Neural cell (in vitro differentiated cells): Measurements from ENCODE around the gene KRTAP10-6.

ENCODE experiments used
- EP300 ChIP-seq: fragments of 450-650 bp; conservative IDR thresholded peaks from 2 replicates; pipeline ENCODE4 v1.6.1; 2014; ENCODE audit warnings: antibody characterized with exemption, mild to moderate bottlenecking, moderate library complexity; ENCODE audit not compliant: poor library complexity, severe bottlenecking
- EZH2 ChIP-seq: fragments of 200-600, 300-800 bp; shearing (Covaris generic), sonication (generic); IDR thresholded peaks from 2 replicates; pipeline ENCODE4 v1.6.1; 2014; ENCODE audit warnings: antibody characterized with exemption, low read length, borderline replicate concordance, mild to moderate bottlenecking; ENCODE audit not compliant: insufficient read depth, poor library complexity, severe bottlenecking
- MXI1 ChIP-seq: fragments of 450-650 bp; conservative IDR thresholded peaks from 2 replicates; pipeline ENCODE4 v1.6.1; 2014; ENCODE audit warnings: antibody characterized with exemption, mild to moderate bottlenecking; ENCODE audit not compliant: poor library complexity, severe bottlenecking
- POLR2AphosphoS5 ChIP-seq: IDR thresholded peaks from 2 replicates; pipeline ENCODE4 v1.6.1; 2012
- RAD21 ChIP-seq: fragments of 450-650 bp; conservative IDR thresholded peaks from 2 replicates; pipeline ENCODE4 v1.6.1; 2014; ENCODE audit warnings: antibody characterized with exemption, mild to moderate bottlenecking, moderate library complexity
- SMC3 ChIP-seq: fragments of 450-650 bp; conservative IDR thresholded peaks from 2 replicates; pipeline ENCODE4 v1.6.1; 2014; ENCODE audit warnings: antibody characterized with exemption, mild to moderate bottlenecking, moderate library complexity; ENCODE audit not compliant: poor library complexity
- TAF1 ChIP-seq: IDR thresholded peaks from 2 replicates; pipeline ENCODE4 v1.6.1; 2012; ENCODE audit warnings: low read depth
- TF ChIP-seq, protein P1 (sequence below): fragments of 450-650 bp; IDR thresholded peaks from 2 replicates; pipeline ENCODE4 v1.5.1; 2014; ENCODE audit warnings: antibody characterized with exemption, mild to moderate bottlenecking, moderate library complexity; ENCODE audit not compliant: poor library complexity, severe bottlenecking
- TF ChIP-seq, protein P2 (sequence below): IDR thresholded peaks from 2 replicates; pipeline ENCODE4 v1.6.1; 2012; ENCODE audit warnings: borderline replicate concordance

DNA sequence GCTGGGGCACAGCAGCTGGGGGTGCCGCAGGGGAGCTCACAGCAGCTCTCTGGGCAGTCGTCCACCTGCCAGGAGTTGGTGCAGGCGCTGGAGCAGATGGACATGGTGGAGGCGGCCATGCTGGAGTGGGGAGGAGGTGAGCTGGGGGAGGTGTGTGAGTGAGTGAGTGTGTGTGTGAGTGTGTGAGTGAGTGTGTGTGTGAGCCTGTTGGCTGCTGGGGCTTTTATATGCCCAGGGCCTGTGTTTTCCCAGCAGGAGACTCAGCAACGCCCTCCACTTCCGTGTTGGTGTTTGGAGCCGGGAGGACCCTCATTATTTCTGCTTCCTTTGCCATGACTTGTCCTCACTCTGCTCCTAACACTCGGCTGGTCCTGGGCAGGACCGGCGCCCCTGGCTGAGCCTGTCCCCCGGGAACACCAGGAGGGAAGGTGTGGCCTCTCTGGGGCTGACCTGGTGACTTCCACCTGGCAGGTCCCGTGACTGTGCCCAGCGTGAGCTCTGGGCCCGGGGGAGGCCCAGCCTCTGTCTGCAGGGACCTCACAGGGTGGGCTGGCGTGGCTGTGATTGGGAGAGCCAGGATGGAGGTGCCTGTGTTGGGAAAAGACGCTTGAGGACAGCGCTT is 40.9 kb downstream of the KRTAP10-6 start, which contains the start of gene KRTAP10-2:
- TF ChIP-seq, protein P1, sequence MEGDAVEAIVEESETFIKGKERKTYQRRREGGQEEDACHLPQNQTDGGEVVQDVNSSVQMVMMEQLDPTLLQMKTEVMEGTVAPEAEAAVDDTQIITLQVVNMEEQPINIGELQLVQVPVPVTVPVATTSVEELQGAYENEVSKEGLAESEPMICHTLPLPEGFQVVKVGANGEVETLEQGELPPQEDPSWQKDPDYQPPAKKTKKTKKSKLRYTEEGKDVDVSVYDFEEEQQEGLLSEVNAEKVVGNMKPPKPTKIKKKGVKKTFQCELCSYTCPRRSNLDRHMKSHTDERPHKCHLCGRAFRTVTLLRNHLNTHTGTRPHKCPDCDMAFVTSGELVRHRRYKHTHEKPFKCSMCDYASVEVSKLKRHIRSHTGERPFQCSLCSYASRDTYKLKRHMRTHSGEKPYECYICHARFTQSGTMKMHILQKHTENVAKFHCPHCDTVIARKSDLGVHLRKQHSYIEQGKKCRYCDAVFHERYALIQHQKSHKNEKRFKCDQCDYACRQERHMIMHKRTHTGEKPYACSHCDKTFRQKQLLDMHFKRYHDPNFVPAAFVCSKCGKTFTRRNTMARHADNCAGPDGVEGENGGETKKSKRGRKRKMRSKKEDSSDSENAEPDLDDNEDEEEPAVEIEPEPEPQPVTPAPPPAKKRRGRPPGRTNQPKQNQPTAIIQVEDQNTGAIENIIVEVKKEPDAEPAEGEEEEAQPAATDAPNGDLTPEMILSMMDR = no peak
- TF ChIP-seq EP300 = no peak
- no peak for TF ChIP-seq SMC3
- TF ChIP-seq EZH2 = no peak
- no peak for TF ChIP-seq POLR2AphosphoS5
- TF ChIP-seq RAD21 = no peak
- TF ChIP-seq TAF1 = no peak
- TF ChIP-seq, protein P2, sequence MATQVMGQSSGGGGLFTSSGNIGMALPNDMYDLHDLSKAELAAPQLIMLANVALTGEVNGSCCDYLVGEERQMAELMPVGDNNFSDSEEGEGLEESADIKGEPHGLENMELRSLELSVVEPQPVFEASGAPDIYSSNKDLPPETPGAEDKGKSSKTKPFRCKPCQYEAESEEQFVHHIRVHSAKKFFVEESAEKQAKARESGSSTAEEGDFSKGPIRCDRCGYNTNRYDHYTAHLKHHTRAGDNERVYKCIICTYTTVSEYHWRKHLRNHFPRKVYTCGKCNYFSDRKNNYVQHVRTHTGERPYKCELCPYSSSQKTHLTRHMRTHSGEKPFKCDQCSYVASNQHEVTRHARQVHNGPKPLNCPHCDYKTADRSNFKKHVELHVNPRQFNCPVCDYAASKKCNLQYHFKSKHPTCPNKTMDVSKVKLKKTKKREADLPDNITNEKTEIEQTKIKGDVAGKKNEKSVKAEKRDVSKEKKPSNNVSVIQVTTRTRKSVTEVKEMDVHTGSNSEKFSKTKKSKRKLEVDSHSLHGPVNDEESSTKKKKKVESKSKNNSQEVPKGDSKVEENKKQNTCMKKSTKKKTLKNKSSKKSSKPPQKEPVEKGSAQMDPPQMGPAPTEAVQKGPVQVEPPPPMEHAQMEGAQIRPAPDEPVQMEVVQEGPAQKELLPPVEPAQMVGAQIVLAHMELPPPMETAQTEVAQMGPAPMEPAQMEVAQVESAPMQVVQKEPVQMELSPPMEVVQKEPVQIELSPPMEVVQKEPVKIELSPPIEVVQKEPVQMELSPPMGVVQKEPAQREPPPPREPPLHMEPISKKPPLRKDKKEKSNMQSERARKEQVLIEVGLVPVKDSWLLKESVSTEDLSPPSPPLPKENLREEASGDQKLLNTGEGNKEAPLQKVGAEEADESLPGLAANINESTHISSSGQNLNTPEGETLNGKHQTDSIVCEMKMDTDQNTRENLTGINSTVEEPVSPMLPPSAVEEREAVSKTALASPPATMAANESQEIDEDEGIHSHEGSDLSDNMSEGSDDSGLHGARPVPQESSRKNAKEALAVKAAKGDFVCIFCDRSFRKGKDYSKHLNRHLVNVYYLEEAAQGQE = no peak
- TF ChIP-seq MXI1 = no peak
